A549 (cell line): ENCODE results near the gene ATAD1. TPM values are rescaled to one million over a fixed set of nuclear protein-coding genes. Genes with fewer than 3 reads are reported as not detected.

ENCODE experiments used
- ATAC-seq, 2 experiments: fragments of 200-7000 bp in 1 of 2; fragments of >200 bp in 1 of 2; cut with Nextera tagmentation in 1 of 2; cut with Tn5 transposase in 1 of 2; 3 replicates each; pipeline versions ENCODE4 v1.8.0 to v1.9.1; 2018 to 2020; ENCODE audit warnings: mild to moderate bottlenecking in 1 of 2, moderate library complexity in 1 of 2
- CTCF ChIA-PET: fragments of 300-600 bp; sonication (Branson Sonifier 250); formaldehyde crosslinking; extraction: SDS; loops from one replicate; lab custom pipeline; 2021; ENCODE audit warnings: antibody characterized with exemption, inconsistent platforms; lab: Yijun Ruan, JAX
- POLR2A ChIA-PET: fragments of 350-600 bp; formaldehyde crosslinking; extraction: SDS; loops from one replicate; lab custom pipeline; 2021; ENCODE audit warnings: antibody characterized with exemption, inconsistent platforms; lab: Yijun Ruan, JAX
- DNase-seq, 2 experiments: peaks; one replicate each; pipeline versions ENCODE4 v3.0.0 to v3.0.0-alpha.2; 2011 to 2016; ENCODE audit warnings: low read depth in 1 of 2, low spot score in 1 of 2
- FAIRE-seq: peaks from 2 replicates; lab custom pipeline; 2011; peaks lifted over from hg19 to GRCh38; lab: Jason Lieb, UNC
- H3K27ac ChIP-seq, 2 experiments: fragments of >200 bp; sonication (Bioruptor Twin); formaldehyde crosslinking; 3 replicates each; pipeline ENCODE4 v1.5.1; 2016 to 2017
- H3K4me1 ChIP-seq: fragments of >200 bp; sonication (Bioruptor Twin); formaldehyde crosslinking; 3 replicates; pipeline ENCODE4 v1.6.1; 2016
- H3K4me2 ChIP-seq: fragments of >200 bp; sonication (Bioruptor Twin); formaldehyde crosslinking; 3 replicates; pipeline ENCODE4 v1.6.1; 2016
- H3K4me3 ChIP-seq: fragments of >200 bp; sonication (Bioruptor Twin); formaldehyde crosslinking; 3 replicates; pipeline ENCODE4 v1.5.1; 2016
- H3K9me3 ChIP-seq: fragments of >200 bp; sonication (Bioruptor Twin); formaldehyde crosslinking; 3 replicates; pipeline ENCODE4 v1.6.1; 2016
- CEBPB ChIP-seq, 2 experiments: fragments of >200 bp in 1 of 2; sonication (Bioruptor Twin) in 1 of 2; formaldehyde crosslinking in 1 of 2; IDR thresholded peaks; 2 replicates each; pipeline ENCODE4 v1.6.1; 2012 to 2016
- CHD4 ChIP-seq: fragments of 200-600 bp; sonication (generic); IDR thresholded peaks from 2 replicates; pipeline ENCODE4 v1.6.1; 2016; ENCODE audit warnings: antibody characterized with exemption, mild to moderate bottlenecking, borderline replicate concordance
- EHMT2 ChIP-seq: fragments of 200-600 bp; sonication (generic); IDR thresholded peaks from 2 replicates; pipeline ENCODE4 v1.6.1; 2016; ENCODE audit warnings: antibody characterized with exemption, low read depth, mild to moderate bottlenecking, moderate library complexity
- ESRRA ChIP-seq: fragments of 150-350 bp; IDR thresholded peaks from 2 replicates; pipeline ENCODE4 v1.6.1; 2014; ENCODE audit warnings: mild to moderate bottlenecking, low read length, borderline replicate concordance
- FOSL2 ChIP-seq, 2 experiments: fragments of 450-650 bp in 1 of 2; fragments of >200 bp in 1 of 2; sonication (Bioruptor Twin) in 1 of 2; formaldehyde crosslinking; IDR thresholded peaks; 2 replicates each; pipeline versions ENCODE4 v1.5.0 to v1.6.1; 2016 to 2020; ENCODE audit warnings: mild to moderate bottlenecking in 1 of 2, moderate library complexity in 1 of 2
- HDAC2 ChIP-seq: fragments of 200-600 bp; sonication (generic); IDR thresholded peaks from 2 replicates; pipeline ENCODE4 v1.6.1; 2016
- HOXA7 ChIP-seq: fragments of 250-450 bp; sonication (Bioruptor Pico); IDR thresholded peaks from 2 replicates; pipeline ENCODE4 v1.5.0; 2020; ENCODE audit warnings: mild to moderate bottlenecking, moderate library complexity
- KDM5A ChIP-seq: fragments of 200-600 bp; sonication (generic); IDR thresholded peaks from 2 replicates; pipeline ENCODE4 v1.6.1; 2016; ENCODE audit warnings: antibody characterized with exemption, mild to moderate bottlenecking
- MAZ ChIP-seq: fragments of 150-350 bp; IDR thresholded peaks from 2 replicates; pipeline ENCODE4 v1.6.1; 2014; ENCODE audit warnings: antibody characterized with exemption, low read depth, low read length, borderline replicate concordance
- NFE2L2 ChIP-seq: fragments of 150-350 bp; conservative IDR thresholded peaks from 2 replicates; pipeline ENCODE4 v1.6.1; 2014; ENCODE audit warnings: low read length
- POLR2A ChIP-seq: IDR thresholded peaks from 2 replicates; pipeline ENCODE4 v1.6.1; 2012; ENCODE audit warnings: mild to moderate bottlenecking, low read length
- POLR2AphosphoS2 ChIP-seq: conservative IDR thresholded peaks from 2 replicates; pipeline ENCODE4 v1.6.1; 2012; ENCODE audit warnings: low read length, improper control_type of control experiment, inconsistent platforms
- RNF2 ChIP-seq: fragments of 200-600 bp; sonication (generic); IDR thresholded peaks from 2 replicates; pipeline ENCODE4 v1.6.1; 2016; ENCODE audit warnings: low read depth, mild to moderate bottlenecking, antibody characterized with exemption, moderate library complexity, borderline replicate concordance
- SMC3 ChIP-seq: fragments of >200 bp; sonication (Bioruptor Twin); formaldehyde crosslinking; IDR thresholded peaks from 3 replicates; pipeline ENCODE4 v1.6.1; 2018; ENCODE audit warnings: inconsistent platforms
- ZNF302 ChIP-seq: fragments of 250-450 bp; sonication (Bioruptor Pico); IDR thresholded peaks from 2 replicates; pipeline ENCODE4 v1.9.0; 2021; ENCODE audit warnings: inconsistent platforms, mild to moderate bottlenecking, moderate library complexity
- ZSCAN20 ChIP-seq: fragments of 250-450 bp; sonication (Bioruptor Pico); IDR thresholded peaks from 2 replicates; pipeline ENCODE4 v1.8.0; 2022; ENCODE audit warnings: mild to moderate bottlenecking, moderate library complexity
- WGBS: methylation state at CpG from one replicate; pipeline ENCODE4 v1.1.6; 2017; ENCODE audit errors: missing lambda C conversion rate; 5-methylcytosine and 5-hydroxymethylcytosine counted together
- polyA plus RNA-seq, 4 experiments: library from polyadenylated mRNA; depleted of rRNA in 3 of 4; stranded (reverse); fragments of >200 nt; fragmentation: RNase III in 1 of 4; extraction: RNeasy Plus Mini Kit Qiagen cat#74134 plus additional on column Dnase treatment in 1 of 4; gene quantifications; 2 replicates in 3 of 4; 3 replicates in 1 of 4; pipeline ENCODE4 v1.2.3, GENCODE V29; 2011 to 2017
- TF ChIP-seq, protein P1 (sequence below): fragments of 200-600 bp; sonication (generic); IDR thresholded peaks from 2 replicates; pipeline ENCODE4 v1.6.1; 2016; ENCODE audit warnings: antibody characterized with exemption, mild to moderate bottlenecking, moderate library complexity
- TF ChIP-seq, protein P2 (sequence below): fragments of 450-650 bp; IDR thresholded peaks from 2 replicates; pipeline ENCODE4 v1.6.1; 2014; ENCODE audit warnings: antibody characterized with exemption
- TF ChIP-seq, protein P3 (sequence below): fragments of 150-350 bp; IDR thresholded peaks from 2 replicates; pipeline ENCODE4 v1.6.1; 2014; ENCODE audit warnings: low read depth, mild to moderate bottlenecking, low read length

The ATAD1 gene
- polyA plus RNA-seq, 2 of the 4 experiments (the other 2 are of a cell fraction), result 32.3 to 94.8 TPM

DNA sequence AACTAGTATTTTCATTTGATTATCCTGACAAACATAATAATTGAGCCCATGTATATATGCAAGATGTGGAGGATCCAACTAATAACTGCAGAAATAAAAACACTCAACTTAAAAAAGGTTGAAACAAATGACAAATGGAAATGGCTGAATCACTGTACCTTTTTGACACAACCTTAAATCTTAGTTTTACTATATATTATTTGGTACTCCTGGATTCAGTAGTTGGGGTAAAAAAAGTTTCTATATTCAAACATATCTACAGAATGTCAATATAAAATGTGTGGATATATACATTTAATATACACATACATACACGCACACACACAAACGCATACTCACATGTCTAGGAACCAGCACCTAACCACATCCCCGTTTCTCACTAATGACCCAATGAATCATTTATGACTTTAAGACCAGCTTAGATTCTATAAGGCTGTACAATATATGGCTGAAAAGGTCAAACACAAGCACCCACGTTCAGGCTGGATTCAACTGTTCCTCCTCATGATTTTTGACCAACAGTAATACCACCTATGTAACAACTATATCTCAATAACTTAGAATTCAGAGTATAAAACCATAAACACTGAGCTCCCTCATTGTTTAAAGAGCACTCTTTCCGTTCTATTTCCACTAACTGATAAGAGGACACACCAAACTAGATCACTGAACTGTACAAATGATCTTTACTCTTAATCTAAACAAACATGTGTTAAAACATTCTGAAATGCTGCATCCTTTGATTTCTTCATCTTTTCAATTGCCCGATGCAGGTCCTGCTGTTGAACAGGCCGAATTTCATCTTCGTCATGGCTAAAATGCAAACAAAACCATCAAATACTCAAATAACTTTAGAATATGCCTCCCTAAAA is 63.8 kb downstream of the ATAD1 start:
- H3K4me1 ChIP-seq, result no peaks in the 10 kb centered on the region
- FAIRE-seq, result peak; percentile 7
- no peak for DNase-seq
- no peak overlapping the region for H3K27ac ChIP-seq
- CTCF ChIA-PET, result no interaction called here
- no peak overlapping the region for H3K4me2 ChIP-seq
- WGBS, result 89% methylated on average over 8 of the region's 8 CpGs
- ATAC-seq, result no peak
- TF ChIP-seq SMC3 (no peak), POLR2A (no peak), POLR2AphosphoS2 (no peak), CEBPB (IDR thresholded peaks at IDR 0.05) (no peak), EHMT2 (no peak), NFE2L2 (no peak), RNF2 (no peak), KDM5A (no peak), ZSCAN20 (CRISPR knock-in tag) (no peak), HDAC2 (no peak), ESRRA (no peak), CHD4 (no peak), ZNF302 (CRISPR knock-in tag) (no peak), HOXA7 (no peak), MAZ (no peak)
- TF ChIP-seq, protein P1, sequence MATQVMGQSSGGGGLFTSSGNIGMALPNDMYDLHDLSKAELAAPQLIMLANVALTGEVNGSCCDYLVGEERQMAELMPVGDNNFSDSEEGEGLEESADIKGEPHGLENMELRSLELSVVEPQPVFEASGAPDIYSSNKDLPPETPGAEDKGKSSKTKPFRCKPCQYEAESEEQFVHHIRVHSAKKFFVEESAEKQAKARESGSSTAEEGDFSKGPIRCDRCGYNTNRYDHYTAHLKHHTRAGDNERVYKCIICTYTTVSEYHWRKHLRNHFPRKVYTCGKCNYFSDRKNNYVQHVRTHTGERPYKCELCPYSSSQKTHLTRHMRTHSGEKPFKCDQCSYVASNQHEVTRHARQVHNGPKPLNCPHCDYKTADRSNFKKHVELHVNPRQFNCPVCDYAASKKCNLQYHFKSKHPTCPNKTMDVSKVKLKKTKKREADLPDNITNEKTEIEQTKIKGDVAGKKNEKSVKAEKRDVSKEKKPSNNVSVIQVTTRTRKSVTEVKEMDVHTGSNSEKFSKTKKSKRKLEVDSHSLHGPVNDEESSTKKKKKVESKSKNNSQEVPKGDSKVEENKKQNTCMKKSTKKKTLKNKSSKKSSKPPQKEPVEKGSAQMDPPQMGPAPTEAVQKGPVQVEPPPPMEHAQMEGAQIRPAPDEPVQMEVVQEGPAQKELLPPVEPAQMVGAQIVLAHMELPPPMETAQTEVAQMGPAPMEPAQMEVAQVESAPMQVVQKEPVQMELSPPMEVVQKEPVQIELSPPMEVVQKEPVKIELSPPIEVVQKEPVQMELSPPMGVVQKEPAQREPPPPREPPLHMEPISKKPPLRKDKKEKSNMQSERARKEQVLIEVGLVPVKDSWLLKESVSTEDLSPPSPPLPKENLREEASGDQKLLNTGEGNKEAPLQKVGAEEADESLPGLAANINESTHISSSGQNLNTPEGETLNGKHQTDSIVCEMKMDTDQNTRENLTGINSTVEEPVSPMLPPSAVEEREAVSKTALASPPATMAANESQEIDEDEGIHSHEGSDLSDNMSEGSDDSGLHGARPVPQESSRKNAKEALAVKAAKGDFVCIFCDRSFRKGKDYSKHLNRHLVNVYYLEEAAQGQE, result no peak
- TF ChIP-seq, protein P2, sequence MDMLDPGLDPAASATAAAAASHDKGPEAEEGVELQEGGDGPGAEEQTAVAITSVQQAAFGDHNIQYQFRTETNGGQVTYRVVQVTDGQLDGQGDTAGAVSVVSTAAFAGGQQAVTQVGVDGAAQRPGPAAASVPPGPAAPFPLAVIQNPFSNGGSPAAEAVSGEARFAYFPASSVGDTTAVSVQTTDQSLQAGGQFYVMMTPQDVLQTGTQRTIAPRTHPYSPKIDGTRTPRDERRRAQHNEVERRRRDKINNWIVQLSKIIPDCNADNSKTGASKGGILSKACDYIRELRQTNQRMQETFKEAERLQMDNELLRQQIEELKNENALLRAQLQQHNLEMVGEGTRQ, result no peak
- H3K4me3 ChIP-seq, result no peak overlapping the region
- H3K9me3 ChIP-seq, result no peaks in the 10 kb centered on the region
- POLR2A ChIA-PET, result no interaction called here

DNA sequence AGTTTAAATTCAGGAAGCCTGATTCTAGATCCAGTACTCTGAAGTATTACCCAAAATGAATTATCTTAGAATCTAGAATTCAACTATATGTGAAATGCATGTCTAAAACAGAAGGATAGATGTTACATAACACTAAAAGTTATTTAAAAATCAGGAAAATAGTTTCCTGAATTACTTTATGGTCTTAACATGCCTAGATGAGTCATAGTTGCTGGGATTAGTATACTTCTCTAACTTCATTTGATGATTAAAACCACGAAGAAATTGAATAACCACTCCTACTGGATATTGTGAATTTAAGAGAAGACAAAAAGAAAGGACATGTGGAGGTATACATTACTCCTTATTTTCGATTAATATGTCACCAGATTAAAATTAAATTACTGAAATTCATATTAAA is 65.5 kb downstream of the ATAD1 start:
- ChIA-PET CTCF (interaction anchor here (1.5 to 3.0 kb wide), 2 partner anchors 12 to 18 kb away, joined by 5 to 15 read pairs; no protein-coding TSS in a partner anchor), POLR2A (no interaction called here)
- WGBS, result 84% methylated on average over 2 of the region's 2 CpGs
- no peak overlapping the region for H3K4me3 ChIP-seq
- no peak overlapping the region for H3K27ac ChIP-seq
- no peak for ATAC-seq
- DNase-seq, result no peak
- no peak overlapping the region for H3K4me2 ChIP-seq
- TF ChIP-seq FOSL2 (IDR thresholded peaks at IDR 0.05) (no peak), FOSL2 (CRISPR knock-in tag; IDR thresholded peaks at IDR 0.05) (peak; percentile 49)
- TF ChIP-seq, protein P3, sequence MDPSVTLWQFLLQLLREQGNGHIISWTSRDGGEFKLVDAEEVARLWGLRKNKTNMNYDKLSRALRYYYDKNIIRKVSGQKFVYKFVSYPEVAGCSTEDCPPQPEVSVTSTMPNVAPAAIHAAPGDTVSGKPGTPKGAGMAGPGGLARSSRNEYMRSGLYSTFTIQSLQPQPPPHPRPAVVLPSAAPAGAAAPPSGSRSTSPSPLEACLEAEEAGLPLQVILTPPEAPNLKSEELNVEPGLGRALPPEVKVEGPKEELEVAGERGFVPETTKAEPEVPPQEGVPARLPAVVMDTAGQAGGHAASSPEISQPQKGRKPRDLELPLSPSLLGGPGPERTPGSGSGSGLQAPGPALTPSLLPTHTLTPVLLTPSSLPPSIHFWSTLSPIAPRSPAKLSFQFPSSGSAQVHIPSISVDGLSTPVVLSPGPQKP, result no peak
- peak; percentile 7 for FAIRE-seq
- H3K4me1 ChIP-seq, result no peaks in the 10 kb centered on the region
- H3K9me3 ChIP-seq, result no peaks in the 10 kb centered on the region
